Sigmoid colon (tissue), 7 donors: ENCODE results near the gene CTSO. TPM values are rescaled to one million over a fixed set of nuclear protein-coding genes. Genes with fewer than 3 reads are reported as not detected.
"Not testable (repeated sequence)": the region's sequence is repeated elsewhere in the genome, so short reads cannot be mapped to it uniquely, and the experiment has no call there.

Experiments used
- DNase-seq: peaks from one replicate; pipeline ENCODE4 v3.0.0-alpha.2; 2019
- H3K27ac ChIP-seq, 4 donors: fragments of 200-600 bp; sonication (generic); one replicate each; pipeline ENCODE4 v1.5.1; 2016 to 2019; ENCODE audit warnings: mild to moderate bottlenecking in 1 of 4
- H3K27me3 ChIP-seq, 3 donors: fragments of 200-600 bp; sonication (generic); one replicate each; pipeline ENCODE4 v1.5.1; 2019; ENCODE audit warnings: mild to moderate bottlenecking in 1 of 3
- H3K36me3 ChIP-seq, 4 donors: fragments of 200-600 bp; sonication (generic); one replicate each; pipeline ENCODE4 v1.5.1; 2016 to 2019
- H3K4me1 ChIP-seq, 4 donors: fragments of 200-600 bp; sonication (generic); one replicate each; pipeline ENCODE4 v1.5.1; 2017 to 2019
- H3K4me3 ChIP-seq, 4 donors: fragments of 200-600 bp; sonication (generic); one replicate each; pipeline ENCODE4 v1.5.1; 2017 to 2019; ENCODE audit warnings: mild to moderate bottlenecking in 2 of 4, moderate library complexity in 1 of 4
- H3K9me3 ChIP-seq, 4 donors: fragments of 200-600 bp in 3 of 4; sonication (generic) in 3 of 4; one replicate each; pipeline versions ENCODE4 v1.5.1 to v1.6.1; 2013 to 2019
- EP300 ChIP-seq, 4 donors: sonication (generic); formaldehyde crosslinking; IDR thresholded peaks; one replicate each; pipeline ENCODE4 v1.6.1; 2017; ENCODE audit warnings: antibody characterized with exemption in 4 of 4
- POLR2A ChIP-seq, 2 donors: fragments of 450-650 bp; IDR thresholded peaks; one replicate each; pipeline ENCODE4 v1.6.1; 2016; ENCODE audit warnings: antibody characterized with exemption in 2 of 2, mild to moderate bottlenecking in 2 of 2, moderate library complexity in 2 of 2
- POLR2AphosphoS5 ChIP-seq, 4 donors: sonication (generic); formaldehyde crosslinking; IDR thresholded peaks; one replicate each; pipeline ENCODE4 v1.6.1; 2017; ENCODE audit warnings: antibody characterized with exemption in 4 of 4
- WGBS, 2 donors: extraction: QIAGEN DNeasy Blood & Tissue Kit; methylation state at CpG; one replicate each; pipeline ENCODE4 v1.1.7; 2013; 5-methylcytosine and 5-hydroxymethylcytosine counted together
- intact Hi-C: fragments of 100-400 bp; cut with DNase I; formaldehyde crosslinking; loops from one replicate; pipeline ENCODE4 v1.15.1; 2023
- polyA plus RNA-seq, 3 donors: library from polyadenylated mRNA; stranded (reverse); fragments of 200-250 nt; gene quantifications; one replicate each; pipeline ENCODE4 v1.2.3, GENCODE V29; 2013
- total RNA-seq, 4 donors: library from RNA; depleted of rRNA; stranded (reverse); fragments of >200 nt; gene quantifications; one replicate each; pipeline ENCODE4 v1.1.0, GENCODE V29; 2016
- TF ChIP-seq, protein P1 (sequence below), 4 experiments: fragments of 450-650 bp in 3 of 4; fragments of 200-600 bp in 1 of 4; IDR thresholded peaks; one replicate each; pipeline ENCODE4 v1.5.1; 2016 to 2019; ENCODE audit warnings: antibody characterized with exemption in 4 of 4, mild to moderate bottlenecking in 3 of 4, moderate library complexity in 2 of 4
- donor health status: healthy with polysubstance abuse.
- donor health status: Bipolar disorder and iron deficiency.
- donor health status: healthy.

Gene CTSO
- total and polyA plus RNA-seq, 7 donors = 2.1 to 41.4 (median 26.0) TPM

DNA sequence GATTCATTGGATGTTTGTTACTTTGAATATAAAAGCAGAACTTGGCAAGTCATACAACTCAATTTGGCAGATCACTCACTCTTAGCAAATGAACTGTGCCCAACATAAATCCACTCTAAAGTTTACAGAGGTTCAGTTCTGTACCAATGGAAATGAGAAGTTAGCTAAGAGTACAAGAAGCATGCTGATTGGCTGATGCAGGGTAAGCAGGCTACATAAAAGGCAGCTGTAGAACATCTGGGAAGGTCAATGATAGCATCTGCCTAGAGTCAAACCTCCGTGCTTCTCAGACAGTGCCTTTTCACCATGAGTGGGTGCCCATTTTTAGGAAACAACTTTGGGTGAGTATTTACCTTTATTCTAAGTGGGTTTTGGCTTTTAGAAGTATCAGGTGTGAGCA is 50.2 kb downstream of the CTSO start, which contains the start of gene TDO2:
TDO2 (plus strand) TSS at position 244 of the 400 bp plus-strand sequence; CDS start at position 307, 63 bp downstream.
- H3K27ac ChIP-seq = no peak within 1 kb of the TSS
- H3K27me3 ChIP-seq = no peaks in the 10 kb centered on the region
- no peak within 1 kb of the TSS for H3K4me3 ChIP-seq
- TF ChIP-seq POLR2AphosphoS5 (IDR thresholded peaks at IDR 0.05) (no peak), EP300 (IDR thresholded peaks at IDR 0.05) (no peak), POLR2A (IDR thresholded peaks at IDR 0.05) (no peak)
- TF ChIP-seq, protein P1, sequence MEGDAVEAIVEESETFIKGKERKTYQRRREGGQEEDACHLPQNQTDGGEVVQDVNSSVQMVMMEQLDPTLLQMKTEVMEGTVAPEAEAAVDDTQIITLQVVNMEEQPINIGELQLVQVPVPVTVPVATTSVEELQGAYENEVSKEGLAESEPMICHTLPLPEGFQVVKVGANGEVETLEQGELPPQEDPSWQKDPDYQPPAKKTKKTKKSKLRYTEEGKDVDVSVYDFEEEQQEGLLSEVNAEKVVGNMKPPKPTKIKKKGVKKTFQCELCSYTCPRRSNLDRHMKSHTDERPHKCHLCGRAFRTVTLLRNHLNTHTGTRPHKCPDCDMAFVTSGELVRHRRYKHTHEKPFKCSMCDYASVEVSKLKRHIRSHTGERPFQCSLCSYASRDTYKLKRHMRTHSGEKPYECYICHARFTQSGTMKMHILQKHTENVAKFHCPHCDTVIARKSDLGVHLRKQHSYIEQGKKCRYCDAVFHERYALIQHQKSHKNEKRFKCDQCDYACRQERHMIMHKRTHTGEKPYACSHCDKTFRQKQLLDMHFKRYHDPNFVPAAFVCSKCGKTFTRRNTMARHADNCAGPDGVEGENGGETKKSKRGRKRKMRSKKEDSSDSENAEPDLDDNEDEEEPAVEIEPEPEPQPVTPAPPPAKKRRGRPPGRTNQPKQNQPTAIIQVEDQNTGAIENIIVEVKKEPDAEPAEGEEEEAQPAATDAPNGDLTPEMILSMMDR (IDR thresholded peaks at IDR 0.05) = no peak
- H3K36me3 ChIP-seq = no peaks in the 10 kb centered on the region
- H3K9me3 ChIP-seq = no peaks in the 10 kb centered on the region
- WGBS, 2 donors = 35 to 64% methylated on average over 1 of the region's 1 CpG
- intact Hi-C loops = no loop called here
- H3K4me1 ChIP-seq = peaks cover 0 to 13% (median 5%) of the 10 kb centered on the region in 4 donors
- DNase-seq = no peak

DNA sequence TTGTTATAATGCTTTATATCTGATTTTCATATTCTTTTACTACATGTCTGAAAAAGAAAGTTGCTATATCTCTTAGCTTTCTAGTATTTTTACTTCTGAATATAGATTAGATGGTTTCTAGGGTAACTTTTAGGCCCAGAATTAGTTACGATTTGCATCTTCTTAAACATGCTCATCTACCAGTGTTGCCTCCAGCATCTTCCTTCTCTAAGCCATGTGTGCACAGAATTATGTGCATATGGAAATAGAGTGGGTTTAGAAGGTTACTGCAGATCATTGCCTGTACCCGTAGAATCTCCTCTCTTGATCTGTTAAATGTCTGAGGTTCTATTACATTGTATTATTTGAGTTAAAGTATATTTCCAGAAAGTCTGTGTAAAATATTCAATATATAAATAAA is 52.7 kb downstream of the CTSO start:
- H3K4me1 ChIP-seq = peaks cover 0 to 13% (median 5%) of the 10 kb centered on the region in 4 donors
- H3K36me3 ChIP-seq = no peaks in the 10 kb centered on the region
- DNase-seq = no peak
- H3K9me3 ChIP-seq = no peaks in the 10 kb centered on the region
- no peaks in the 10 kb centered on the region for H3K27me3 ChIP-seq
- intact Hi-C loops = no loop called here
- TF ChIP-seq POLR2AphosphoS5 (IDR thresholded peaks at IDR 0.05) (no peak), EP300 (IDR thresholded peaks at IDR 0.05) (no peak), POLR2A (IDR thresholded peaks at IDR 0.05) (no peak)
- TF ChIP-seq, protein P1 (IDR thresholded peaks at IDR 0.05) = no peak
- 83 to 92% methylated on average over 2 of the region's 2 CpGs for WGBS, 2 donors
- no peak overlapping the region for H3K4me3 ChIP-seq
- H3K27ac ChIP-seq = peak overlapping the region in 1 of 4 donors; percentile 11

DNA sequence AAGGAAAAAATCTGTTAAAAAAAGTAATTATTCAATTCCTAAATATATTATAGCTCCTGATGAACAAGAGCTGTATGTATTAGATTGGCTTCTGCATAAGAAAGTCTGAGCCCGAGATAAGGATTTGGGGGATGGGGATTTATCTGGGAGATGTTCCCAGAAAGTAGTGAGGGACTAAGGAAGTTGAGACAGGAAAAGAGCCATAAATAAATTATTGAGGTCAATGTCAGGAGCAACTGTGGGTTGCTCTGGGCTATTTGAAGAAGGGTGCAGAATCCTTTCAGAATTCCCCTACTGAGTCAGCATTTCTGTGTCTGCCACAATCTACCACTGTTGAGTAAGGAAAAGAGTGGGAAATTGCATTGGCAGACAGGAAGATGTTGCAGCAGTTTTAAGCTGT is 53.3 kb downstream of the CTSO start:
- 64 to 71% methylated on average over 1 of the region's 1 CpG for WGBS, 2 donors
- TF ChIP-seq, protein P1 (IDR thresholded peaks at IDR 0.05) = no peak
- no peak for TF ChIP-seq POLR2A (IDR thresholded peaks at IDR 0.05)
- DNase-seq = no peak
- Histone ChIP-seq H3K4me3 (no peak overlapping the region), H3K36me3 (no peaks in the 10 kb centered on the region), H3K27ac (peak overlapping the region in 1 of 4 donors; percentile 11), H3K9me3 (no peaks in the 10 kb centered on the region), H3K27me3 (no peaks in the 10 kb centered on the region), H3K4me1 (peaks cover 0 to 13% (median 5%) of the 10 kb centered on the region in 4 donors)
- intact Hi-C loops = no loop called here

DNA sequence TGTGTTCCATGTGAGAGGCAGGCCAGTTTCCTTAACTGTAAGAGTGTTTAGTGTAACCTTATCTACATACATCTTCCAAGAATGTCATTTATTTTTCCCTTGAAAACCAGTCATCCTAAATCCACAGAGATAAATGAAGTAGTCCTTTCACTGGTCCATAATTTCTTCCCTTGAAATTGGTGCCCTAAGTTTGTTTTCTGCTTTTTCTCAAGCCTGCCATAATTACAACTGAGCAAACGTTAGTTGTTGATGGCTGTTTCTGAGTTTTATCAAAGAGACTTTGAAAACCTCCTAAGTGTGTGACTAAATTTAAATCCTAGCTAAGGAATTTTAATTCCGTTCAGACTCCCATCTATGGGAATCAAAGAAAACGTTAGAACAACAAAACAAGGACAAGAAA is 53.8 kb downstream of the CTSO start:
- intact Hi-C loops = no loop called here
- no peak overlapping the region for H3K4me3 ChIP-seq
- H3K27ac ChIP-seq = no peak overlapping the region
- WGBS, 2 donors = 9 to 23% methylated on average over 3 of the region's 3 CpGs
- no peaks in the 10 kb centered on the region for H3K36me3 ChIP-seq
- peaks cover 0 to 13% (median 5%) of the 10 kb centered on the region in 4 donors for H3K4me1 ChIP-seq
- no peak for DNase-seq
- no peak for TF ChIP-seq EP300 (IDR thresholded peaks at IDR 0.05)
- TF ChIP-seq POLR2A (IDR thresholded peaks at IDR 0.05) = no peak
- TF ChIP-seq, protein P1 (IDR thresholded peaks at IDR 0.05) = no peak
- no peak for TF ChIP-seq POLR2AphosphoS5 (IDR thresholded peaks at IDR 0.05)
- H3K9me3 ChIP-seq = no peaks in the 10 kb centered on the region
- no peaks in the 10 kb centered on the region for H3K27me3 ChIP-seq

DNA sequence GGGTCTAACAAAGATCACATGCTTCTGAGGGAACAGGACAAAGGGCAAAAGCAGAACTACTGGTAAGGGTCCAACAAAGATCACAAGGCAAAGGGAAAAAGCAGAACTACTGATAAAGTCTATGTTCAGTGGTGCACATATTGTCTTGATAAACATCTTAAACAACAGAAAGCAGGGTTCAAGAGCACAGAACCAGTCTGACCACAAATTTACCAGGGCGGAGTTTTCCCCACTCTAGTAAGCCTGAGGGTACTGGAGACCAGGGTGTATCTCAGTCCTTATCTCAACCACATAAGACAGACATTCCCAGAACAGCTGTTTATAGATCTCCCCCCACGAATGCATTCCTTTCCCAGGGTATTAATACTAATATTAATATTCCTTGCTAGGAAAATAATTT is 55.3 kb downstream of the CTSO start:
- DNase-seq, intact Hi-C loops, H3K27me3 ChIP-seq, H3K9me3 ChIP-seq, H3K4me3 ChIP-seq, H3K36me3 ChIP-seq, H3K27ac ChIP-seq: not testable (repeated sequence)
- peaks cover 0 to 13% (median 5%) of the 10 kb centered on the region in 4 donors for H3K4me1 ChIP-seq
- WGBS, 2 donors = 76 to 80% methylated on average over 2 of the region's 2 CpGs
